SK-N-SH (cell line): Measurements from ENCODE around the gene TPCN2. TPM values are rescaled to one million over a fixed set of nuclear protein-coding genes. Genes with fewer than 3 reads are reported as not detected.

Experiments
- CTCF ChIA-PET: fragments of 300-600, 350-600 bp; formaldehyde crosslinking; extraction: SDS; loops from one replicate; lab custom pipeline; 2021; lab: Yijun Ruan, JAX
- POLR2A ChIA-PET: fragments of 350-600 bp; sonication (Branson Sonifier 250); formaldehyde crosslinking; extraction: SDS; loops from one replicate; lab custom pipeline; 2020; ENCODE audit warnings: antibody characterized with exemption, inconsistent platforms; lab: Yijun Ruan, JAX
- DNase-seq: peaks from one replicate; pipeline ENCODE4 v3.0.0; 2012
- H2AFZ ChIP-seq: fragments of 200-600 bp; sonication (generic); 2 replicates; pipeline ENCODE4 v1.8.1; 2016; ENCODE audit warnings: antibody characterized with exemption, mild to moderate bottlenecking, low read depth
- H3F3A ChIP-seq: fragments of 200-600 bp; sonication (generic); replicated peaks from 2 replicates; pipeline ENCODE3; 2016; ENCODE audit warnings: antibody characterized with exemption, mild to moderate bottlenecking; ENCODE audit not compliant: insufficient read depth
- H3K27ac ChIP-seq, 2 experiments: fragments of 200-500 bp in 1 of 2; fragments of 200-600 bp in 1 of 2; sonication (Bioruptor generic) in 1 of 2; sonication (generic), shearing (Covaris generic) in 1 of 2; 2 replicates each; pipeline versions ENCODE4 v1.5.1 to v1.6.1; 2014 to 2016; ENCODE audit warnings: low read depth in 2 of 2, inconsistent platforms in 1 of 2, low read length in 1 of 2, mild to moderate bottlenecking in 1 of 2, mixed read lengths in 1 of 2
- H3K27me3 ChIP-seq: fragments of 200-600 bp; sonication (generic), shearing (Covaris generic); 2 replicates; pipeline ENCODE4 v1.6.1; 2016; ENCODE audit warnings: mixed run types; ENCODE audit not compliant: insufficient read depth
- H3K36me3 ChIP-seq, 2 experiments: fragments of 200-500 bp in 1 of 2; fragments of 200-600 bp in 1 of 2; sonication (Bioruptor generic) in 1 of 2; sonication (generic) in 1 of 2; replicated peaks in 1 of 2; 2 replicates each; pipeline versions ENCODE3 to v1.5.1; 2014 to 2016; ENCODE audit warnings: low read length in 1 of 2, mild to moderate bottlenecking in 1 of 2; ENCODE audit not compliant: insufficient read depth in 2 of 2, control insufficient read depth in 1 of 2
- H3K4me1 ChIP-seq, 2 experiments: fragments of 200-500 bp in 1 of 2; fragments of 200-600 bp in 1 of 2; sonication (Bioruptor generic) in 1 of 2; sonication (generic), shearing (Covaris generic) in 1 of 2; 2 replicates each; pipeline versions ENCODE4 v1.5.1 to v1.6.1; 2014 to 2016; ENCODE audit warnings: low read depth in 1 of 2, low read length in 1 of 2, mixed run types in 1 of 2; ENCODE audit not compliant: insufficient read depth in 2 of 2, control insufficient read depth in 1 of 2
- H3K4me2 ChIP-seq: fragments of 200-600 bp; sonication (generic), shearing (Covaris generic); 2 replicates; pipeline ENCODE4 v1.6.1; 2017; ENCODE audit warnings: mixed run types
- H3K4me3 ChIP-seq, 2 experiments: fragments of 200-500 bp in 1 of 2; fragments of 200-600 bp in 1 of 2; sonication (Bioruptor generic) in 1 of 2; sonication (generic), shearing (Covaris generic) in 1 of 2; 2 replicates each; pipeline versions ENCODE4 v1.5.1 to v1.8.1; 2014 to 2016; ENCODE audit warnings: low read depth in 2 of 2, inconsistent platforms in 1 of 2, low read length in 1 of 2, mild to moderate bottlenecking in 1 of 2, mixed read lengths in 1 of 2, moderate library complexity in 1 of 2
- H3K79me2 ChIP-seq: fragments of 200-600 bp; sonication (generic); 2 replicates; pipeline ENCODE4 v1.8.1; 2017; ENCODE audit warnings: mild to moderate bottlenecking; ENCODE audit not compliant: insufficient read depth
- H3K9ac ChIP-seq: fragments of 200-600 bp; sonication (generic); 2 replicates; pipeline ENCODE4 v1.6.1; 2017; ENCODE audit warnings: mixed run types
- H3K9me2 ChIP-seq: fragments of 200-600 bp; sonication (generic); 2 replicates; pipeline ENCODE4 v1.6.1; 2017; ENCODE audit warnings: mixed run types
- H3K9me3 ChIP-seq: fragments of 200-600 bp; sonication (generic); 2 replicates; pipeline ENCODE4 v1.6.1; 2017; ENCODE audit warnings: mixed run types, mild to moderate bottlenecking, moderate library complexity
- H4K20me1 ChIP-seq: fragments of 200-600 bp; sonication (generic); 2 replicates; pipeline ENCODE4 v1.6.1; 2017; ENCODE audit warnings: mild to moderate bottlenecking, mixed run types; ENCODE audit not compliant: insufficient read depth
- CHD2 ChIP-seq: fragments of 150-350 bp; IDR thresholded peaks from 2 replicates; pipeline ENCODE4 v1.6.1; 2018; ENCODE audit warnings: low read length; ENCODE audit not compliant: partially characterized antibody
- ELF1 ChIP-seq: IDR thresholded peaks from 2 replicates; pipeline ENCODE4 v1.4.0; 2012
- EP300 ChIP-seq, 2 experiments: IDR thresholded peaks; 2 replicates each; pipeline versions ENCODE4 v1.4.0 to v1.6.1; 2012; ENCODE audit warnings: borderline replicate concordance in 1 of 2, low read depth in 1 of 2, low read length in 1 of 2
- FOSL2 ChIP-seq: IDR thresholded peaks from 2 replicates; pipeline ENCODE4 v1.4.0; 2012; ENCODE audit warnings: low read depth, mild to moderate bottlenecking, moderate library complexity, borderline replicate concordance
- GATA2 ChIP-seq: sonication (generic); formaldehyde crosslinking; IDR thresholded peaks from 2 replicates; pipeline ENCODE4 v1.5.0; 2020; ENCODE audit warnings: mild to moderate bottlenecking, missing genetic modification reagents
- IRF3 ChIP-seq: fragments of 150-350 bp; IDR thresholded peaks from 2 replicates; pipeline ENCODE4 v1.6.1; 2016; ENCODE audit warnings: mild to moderate bottlenecking, low read depth, low read length
- MAX ChIP-seq: IDR thresholded peaks from 2 replicates; pipeline ENCODE4 v1.4.0; 2012; ENCODE audit warnings: low read depth
- RAD21 ChIP-seq: IDR thresholded peaks from 2 replicates; pipeline ENCODE4 v1.6.1; 2012; ENCODE audit warnings: mild to moderate bottlenecking, low read length
- REST ChIP-seq: IDR thresholded peaks from 2 replicates; pipeline ENCODE4 v1.6.1; 2012; ENCODE audit warnings: mild to moderate bottlenecking, low read depth, low read length, moderate library complexity
- SIN3A ChIP-seq: IDR thresholded peaks from 2 replicates; pipeline ENCODE4 v1.6.1; 2012; ENCODE audit warnings: low read depth, mild to moderate bottlenecking, low read length, moderate library complexity, borderline replicate concordance
- SMC3 ChIP-seq: IDR thresholded peaks from 2 replicates; pipeline ENCODE4 v1.6.1; 2012; ENCODE audit warnings: low read depth, low read length, improper control_type of control experiment
- TAF1 ChIP-seq: IDR thresholded peaks from 2 replicates; pipeline ENCODE4 v1.6.1; 2012; ENCODE audit warnings: low read depth, mild to moderate bottlenecking, low read length, moderate library complexity, borderline replicate concordance
- TCF12 ChIP-seq: IDR thresholded peaks from 2 replicates; pipeline ENCODE4 v1.4.0; 2012
- TEAD4 ChIP-seq: IDR thresholded peaks from 2 replicates; pipeline ENCODE4 v1.4.0; 2012; ENCODE audit warnings: mild to moderate bottlenecking, borderline replicate concordance; ENCODE audit not compliant: insufficient read depth
- USF1 ChIP-seq: IDR thresholded peaks from 2 replicates; pipeline ENCODE4 v1.4.0; 2012; ENCODE audit warnings: low read depth, borderline replicate concordance
- YY1 ChIP-seq: IDR thresholded peaks from 2 replicates; pipeline ENCODE4 v1.4.0; 2012; ENCODE audit warnings: low read depth, mild to moderate bottlenecking
- WGBS: methylation state at CpG from one replicate; pipeline ENCODE4 v1.1.6; 2017; ENCODE audit warnings: low lambda C conversion rate; 5-methylcytosine and 5-hydroxymethylcytosine counted together
- polyA plus RNA-seq, 3 experiments: library from polyadenylated mRNA; depleted of rRNA; stranded (reverse); fragments of >200 nt; gene quantifications; 2 replicates each; pipeline ENCODE4 v1.2.3, GENCODE V29; 2012

TPCN2 gene
- polyA plus RNA-seq, 1 of the 3 experiments (the other 2 are of a cell fraction) = 8.7 TPM

GRCh38 chr11:69099180-69099579 is 50.4 kb downstream of the TPCN2 start:
- POLR2A ChIA-PET = no interaction called here
- no peak overlapping the region for H3K9ac ChIP-seq
- WGBS = 87% methylated on average over 12 of the region's 17 CpGs
- no peak overlapping the region for H3K27ac ChIP-seq
- H4K20me1 ChIP-seq = no peaks in the 10 kb centered on the region
- H2AFZ ChIP-seq = no peak overlapping the region
- H3K4me2 ChIP-seq = no peak overlapping the region
- no peaks in the 10 kb centered on the region for H3K79me2 ChIP-seq
- TF ChIP-seq MAX = no peak
- no peak for TF ChIP-seq RAD21
- no peak for TF ChIP-seq REST
- no peak for TF ChIP-seq TCF12
- TF ChIP-seq SMC3 = no peak
- TF ChIP-seq SIN3A = no peak
- TF ChIP-seq TAF1 = no peak
- no peak for TF ChIP-seq GATA2 (CRISPR knock-in tag)
- no peak for TF ChIP-seq TEAD4
- TF ChIP-seq YY1 = no peak
- no peak for TF ChIP-seq IRF3
- no peak for TF ChIP-seq FOSL2
- TF ChIP-seq CHD2 = no peak
- no peak for TF ChIP-seq EP300 (IDR thresholded peaks at IDR 0.05; ENCODE audit: borderline replicate concordance in 1 of 2, low read depth in 1 of 2, low read length in 1 of 2)
- TF ChIP-seq USF1 = no peak
- TF ChIP-seq ELF1 = no peak
- H3K27me3 ChIP-seq = no peaks in the 10 kb centered on the region
- H3K36me3 ChIP-seq = no peaks in the 10 kb centered on the region
- DNase-seq = no peak
- H3K9me2 ChIP-seq = no peaks in the 10 kb centered on the region
- peaks cover 10 to 16% of the 10 kb centered on the region in 2 experiments; a peak in 2 of 4 replicates for H3K4me1 ChIP-seq
- H3F3A ChIP-seq = no peaks in the 10 kb centered on the region
- H3K9me3 ChIP-seq = no peaks in the 10 kb centered on the region
- CTCF ChIA-PET = interaction anchor here (0.6 to 14.1 kb wide), 8 partner anchors 12 to 784 kb away, joined by 3 to 403 read pairs (median 40); partner anchors contain the start of genes CCND1 and LTO1
- H3K4me3 ChIP-seq = no peak overlapping the region
